ENCODE results near the gene CRYGA. TPM values are rescaled to one million over a fixed set of nuclear protein-coding genes. Genes with fewer than 3 reads are reported as not detected.

The CRYGA gene
- total and polyA plus RNA-seq, 8 donors: not detected

DNA sequence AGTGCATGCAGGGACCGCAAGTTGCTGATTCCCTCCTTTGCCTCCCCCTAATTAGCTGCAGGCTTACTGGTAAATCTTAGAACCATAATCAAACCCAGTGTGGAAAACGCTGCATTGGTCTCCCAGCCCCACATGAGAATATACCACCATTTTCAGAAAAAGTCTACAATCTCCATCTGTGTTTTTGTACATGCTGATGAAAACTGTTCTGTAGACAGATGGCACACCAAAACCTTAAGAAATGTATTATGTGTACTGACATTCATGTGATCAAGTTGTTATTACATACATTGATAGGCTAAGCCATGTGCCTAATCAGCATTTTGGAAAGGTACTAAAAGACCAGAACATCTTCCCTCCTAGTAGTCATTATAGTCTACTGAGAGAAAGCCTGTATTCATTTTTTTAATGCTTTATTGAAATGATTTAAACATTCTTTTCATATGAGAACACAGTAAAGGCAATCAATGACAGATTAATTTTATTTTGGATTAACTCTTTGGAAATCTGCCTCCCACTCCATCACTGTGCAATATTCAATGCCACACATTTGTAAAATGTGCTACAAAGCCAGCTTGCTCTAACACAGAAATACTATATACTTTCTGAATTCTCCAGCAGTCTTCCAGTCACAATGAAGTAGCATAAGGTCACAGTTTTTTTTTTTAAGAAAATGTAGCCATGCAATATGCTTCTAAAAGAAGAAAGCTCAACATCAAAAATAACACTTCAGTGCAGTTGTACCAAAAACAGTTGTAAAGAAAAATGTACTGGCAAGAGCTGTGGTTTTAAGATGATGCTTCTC is 1.8 kb upstream of the CRYGA start:
- intact Hi-C loops (cut with DNase I): no loop called here
- DNase-seq (no peak), ATAC-seq (no peak)
- Histone ChIP-seq H3K4me3 (no peak overlapping the region), H3K36me3 (no peaks in the 10 kb centered on the region), H3K27me3 (no peaks in the 10 kb centered on the region), H3K27ac (no peak overlapping the region), H3K9me3 (no peaks in the 10 kb centered on the region), H3K4me1 (no peaks in the 10 kb centered on the region)
- no peak for TF ChIP-seq CTCF (IDR thresholded peaks at IDR 0.05)

- intact Hi-C loops (cut with DNase I): no loop called here
- Histone ChIP-seq H3K27ac (no peak overlapping the region), H3K4me3 (no peak overlapping the region), H3K9me3 (peaks cover 0 to 8% of the 10 kb centered on the region in 2 donors), H3K36me3 (no peaks in the 10 kb centered on the region), H3K27me3 (no peaks in the 10 kb centered on the region), H3K4me1 (no peaks in the 10 kb centered on the region)
- TF ChIP-seq CTCF (IDR thresholded peaks at IDR 0.05): no peak
- ATAC-seq (no peak), DNase-seq (no peak)
Measured at GRCh38 chr2:208156439-208156838, 7.0 kb downstream of the CRYGA start.

GRCh38 chr2:208153156-208153555 is 10.2 kb downstream of the CRYGA start:
- Histone ChIP-seq H3K4me1 (no peaks in the 10 kb centered on the region), H3K27me3 (no peaks in the 10 kb centered on the region), H3K4me3 (no peak overlapping the region), H3K36me3 (no peaks in the 10 kb centered on the region), H3K27ac (no peak overlapping the region), H3K9me3 (peaks cover 0 to 13% of the 10 kb centered on the region in 2 donors)
- ATAC-seq: no peak
- intact Hi-C loops (cut with DNase I): no loop called here
- no peak for DNase-seq
- TF ChIP-seq CTCF (IDR thresholded peaks at IDR 0.05): no peak

GRCh38 chr2:208150956-208151355 is 12.4 kb downstream of the CRYGA start:
- Histone ChIP-seq H3K27ac (peak overlapping the region in 1 of 2 donors; percentile 37), H3K27me3 (no peaks in the 10 kb centered on the region), H3K4me3 (no peak overlapping the region), H3K9me3 (peaks cover 0 to 13% of the 10 kb centered on the region in 2 donors), H3K4me1 (no peaks in the 10 kb centered on the region), H3K36me3 (no peaks in the 10 kb centered on the region)
- DNase-seq (no peak), ATAC-seq (peak; percentile 53)
- no peak for TF ChIP-seq CTCF (IDR thresholded peaks at IDR 0.05)
- intact Hi-C loops (cut with DNase I): no loop called here

DNA sequence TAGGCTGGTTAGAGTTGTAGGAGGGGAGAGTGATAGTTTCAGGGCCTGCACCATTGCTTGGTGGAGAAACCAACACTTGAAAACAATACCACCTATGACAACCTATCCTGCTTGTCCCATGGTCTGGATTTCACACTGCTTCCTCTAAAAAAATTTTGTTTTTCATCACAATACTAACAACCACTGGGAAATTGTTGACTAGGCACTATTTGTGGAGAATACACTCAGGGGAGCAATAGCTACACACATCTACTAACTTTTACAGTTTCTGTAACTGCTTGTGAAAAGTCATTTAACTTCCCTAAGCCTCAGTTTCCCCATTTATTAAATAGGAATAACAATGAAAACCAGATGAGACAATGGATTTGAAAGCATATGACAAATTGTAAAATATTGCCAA is 13.3 kb downstream of the CRYGA start:
- no peak for ATAC-seq
- Histone ChIP-seq H3K9me3 (peaks cover 0 to 13% of the 10 kb centered on the region in 2 donors), H3K4me3 (no peak overlapping the region), H3K36me3 (no peaks in the 10 kb centered on the region), H3K4me1 (no peaks in the 10 kb centered on the region), H3K27ac (no peak overlapping the region), H3K27me3 (no peaks in the 10 kb centered on the region)
- no peak for DNase-seq
- intact Hi-C loops (cut with DNase I): no loop called here
- TF ChIP-seq CTCF (IDR thresholded peaks at IDR 0.05): no peak

Data from left lung (tissue), 10 donors.